WTC11 (cell line): Measurements from ENCODE around the gene SDF4. TPM values are rescaled to one million over a fixed set of nuclear protein-coding genes. Genes with fewer than 3 reads are reported as not detected.

Source experiments
- ATAC-seq: fragments of 200-7000 bp; cut with Tn5 transposase; 2 replicates; pipeline ENCODE4 v1.10.0; 2021; ENCODE audit warnings: mild to moderate bottlenecking, moderate library complexity
- CTCF ChIA-PET: fragments of 300-600 bp; sonication (Branson Sonifier 250); formaldehyde crosslinking; loops from one replicate; lab custom pipeline; 2021; ENCODE audit warnings: antibody characterized with exemption; lab: Charles Lee
- POLR2A ChIA-PET: fragments of 350-600 bp; sonication (Branson Sonifier 250); formaldehyde crosslinking; loops from one replicate; lab custom pipeline; 2021; ENCODE audit warnings: antibody characterized with exemption; lab: Charles Lee
- DNase-seq: peaks from one replicate; pipeline ENCODE4 v3.0.0; 2021; ENCODE audit warnings: low spot score
- H3K27ac Mint-ChIP-seq: 2 replicates; pipeline ENCODE4 v1.8.0; 2021; ENCODE audit warnings: mixed read lengths
- H3K27me3 Mint-ChIP-seq: 2 replicates; pipeline ENCODE4 v1.8.0; 2021; ENCODE audit warnings: low read depth, mild to moderate bottlenecking, moderate library complexity, mixed read lengths
- H3K36me3 Mint-ChIP-seq: 2 replicates; pipeline ENCODE4 v1.8.0; 2021; ENCODE audit warnings: mixed read lengths
- H3K4me1 Mint-ChIP-seq: 2 replicates; pipeline ENCODE4 v1.8.0; 2022; ENCODE audit warnings: mixed read lengths
- H3K4me3 Mint-ChIP-seq: 2 replicates; pipeline ENCODE4 v1.8.0; 2021; ENCODE audit warnings: mild to moderate bottlenecking, moderate library complexity, mixed read lengths
- H3K9me3 Mint-ChIP-seq: 2 replicates; pipeline ENCODE4 v1.8.0; 2021; ENCODE audit warnings: mixed read lengths
- CREB1 ChIP-seq: sonication (generic); formaldehyde crosslinking; IDR thresholded peaks from 2 replicates; pipeline ENCODE4 v1.8.0; 2023; ENCODE audit warnings: mild to moderate bottlenecking, missing genetic modification reagents
- ELF4 ChIP-seq: sonication (generic); formaldehyde crosslinking; IDR thresholded peaks from 2 replicates; pipeline ENCODE4 v1.8.1; 2022; ENCODE audit warnings: low read depth, mild to moderate bottlenecking, moderate library complexity, missing genetic modification reagents
- ESRRA ChIP-seq: sonication (generic); formaldehyde crosslinking; IDR thresholded peaks from 2 replicates; pipeline ENCODE4 v1.8.1; 2022; ENCODE audit warnings: mild to moderate bottlenecking, missing genetic modification reagents, borderline replicate concordance
- FOXK1 ChIP-seq: sonication (generic); formaldehyde crosslinking; IDR thresholded peaks from 2 replicates; pipeline ENCODE4 v1.8.0; 2022; ENCODE audit warnings: mild to moderate bottlenecking, moderate library complexity, missing genetic modification reagents
- HMGA2 ChIP-seq: fragments of 250-450 bp; sonication (Bioruptor Pico); IDR thresholded peaks from 2 replicates; pipeline ENCODE4 v1.4.0; 2021; ENCODE audit warnings: mild to moderate bottlenecking, moderate library complexity
- NFE2L1 ChIP-seq: sonication (generic); formaldehyde crosslinking; IDR thresholded peaks from 2 replicates; pipeline ENCODE4 v1.8.1; 2023; ENCODE audit warnings: missing genetic modification reagents
- TCF7 ChIP-seq: sonication (generic); formaldehyde crosslinking; IDR thresholded peaks from 2 replicates; pipeline ENCODE4 v1.8.0; 2022; ENCODE audit warnings: mild to moderate bottlenecking, low read depth, missing genetic modification reagents, moderate library complexity
- ZBTB21 ChIP-seq: sonication (generic); formaldehyde crosslinking; IDR thresholded peaks from 2 replicates; pipeline ENCODE4 v1.8.1; 2023; ENCODE audit warnings: mild to moderate bottlenecking, missing genetic modification reagents, borderline replicate concordance
- ZNF121 ChIP-seq: sonication (generic); formaldehyde crosslinking; IDR thresholded peaks from 2 replicates; pipeline ENCODE4 v1.8.0; 2023; ENCODE audit warnings: missing genetic modification reagents
- ZNF232 ChIP-seq: sonication (generic); formaldehyde crosslinking; IDR thresholded peaks from 2 replicates; pipeline ENCODE4 v1.8.0; 2022; ENCODE audit warnings: mild to moderate bottlenecking, missing genetic modification reagents
- total RNA-seq: library from RNA; stranded (reverse); gene quantifications from 3 replicates; pipeline ENCODE4 v1.2.3, GENCODE V29; 2021
- TF ChIP-seq, protein P1 (sequence below): sonication (generic); formaldehyde crosslinking; IDR thresholded peaks from 2 replicates; pipeline ENCODE4 v1.8.0; 2022; ENCODE audit warnings: mild to moderate bottlenecking, missing genetic modification reagents
- TF ChIP-seq, protein P2 (sequence below): sonication (generic); formaldehyde crosslinking; IDR thresholded peaks from 2 replicates; pipeline ENCODE4 v1.8.0; 2022; ENCODE audit warnings: mild to moderate bottlenecking, missing genetic modification reagents
- TF ChIP-seq, protein P3 (sequence below): sonication (generic); formaldehyde crosslinking; IDR thresholded peaks from 2 replicates; pipeline ENCODE4 v1.8.0; 2022; ENCODE audit warnings: missing genetic modification reagents
- TF ChIP-seq, protein P4 (sequence below): fragments of 200-600 bp; IDR thresholded peaks from 2 replicates; pipeline ENCODE4 v1.8.0; 2022; ENCODE audit warnings: antibody characterized with exemption
- TF ChIP-seq, protein P5 (sequence below): sonication (generic); formaldehyde crosslinking; IDR thresholded peaks from 2 replicates; pipeline ENCODE4 v1.8.1; 2022; ENCODE audit warnings: low read depth, mild to moderate bottlenecking, moderate library complexity, missing genetic modification reagents, borderline replicate concordance
- TF ChIP-seq, protein P6 (sequence below): sonication (generic); formaldehyde crosslinking; IDR thresholded peaks from 2 replicates; pipeline ENCODE4 v1.8.1; 2022; ENCODE audit warnings: missing genetic modification reagents, borderline replicate concordance
- TF ChIP-seq, protein P7 (sequence below): sonication (generic); formaldehyde crosslinking; IDR thresholded peaks from 2 replicates; pipeline ENCODE4 v1.8.1; 2023; ENCODE audit warnings: mild to moderate bottlenecking, missing genetic modification reagents, moderate library complexity

The SDF4 gene
- total RNA-seq, 1 experiment from 2014 or later: 101 TPM

DNA sequence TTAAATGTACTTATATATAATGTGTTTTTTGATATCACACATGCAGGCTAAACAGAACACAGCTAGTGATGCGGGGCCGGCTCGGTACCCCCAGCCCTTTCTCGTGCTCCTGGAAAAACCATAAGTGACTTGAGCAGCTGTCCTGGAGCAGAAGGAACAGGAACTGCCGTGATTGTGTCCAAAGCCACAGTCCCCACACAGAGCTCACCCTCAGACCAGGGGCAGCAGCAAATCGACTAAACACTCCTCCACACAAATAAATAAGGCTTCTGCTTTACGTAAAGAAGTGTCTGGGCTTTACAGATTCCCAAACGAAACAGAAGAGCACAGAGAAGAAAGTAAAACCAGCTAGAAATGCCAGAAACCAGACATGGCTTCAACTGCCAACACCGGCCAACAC is 32.2 kb upstream of the SDF4 start:
- DNase-seq (no peak), ATAC-seq (no peak)
- no peak overlapping the region for H3K4me3 Mint-ChIP-seq
- POLR2A ChIA-PET: no interaction called here
- H3K4me1 Mint-ChIP-seq: 0 out of 2 replicates have a peak, but pooled peaks cover 3% of the 10 kb centered on the region
- H3K36me3 Mint-ChIP-seq: peaks cover 47% of the 10 kb centered on the region
- CTCF ChIA-PET: interaction anchor here (0.7 to 2.0 kb wide), 4 partner anchors 9 to 84 kb away, joined by 3 to 6 read pairs (median 4); partner anchors contain the start of gene UBE2J2
- TF ChIP-seq, protein P1, sequence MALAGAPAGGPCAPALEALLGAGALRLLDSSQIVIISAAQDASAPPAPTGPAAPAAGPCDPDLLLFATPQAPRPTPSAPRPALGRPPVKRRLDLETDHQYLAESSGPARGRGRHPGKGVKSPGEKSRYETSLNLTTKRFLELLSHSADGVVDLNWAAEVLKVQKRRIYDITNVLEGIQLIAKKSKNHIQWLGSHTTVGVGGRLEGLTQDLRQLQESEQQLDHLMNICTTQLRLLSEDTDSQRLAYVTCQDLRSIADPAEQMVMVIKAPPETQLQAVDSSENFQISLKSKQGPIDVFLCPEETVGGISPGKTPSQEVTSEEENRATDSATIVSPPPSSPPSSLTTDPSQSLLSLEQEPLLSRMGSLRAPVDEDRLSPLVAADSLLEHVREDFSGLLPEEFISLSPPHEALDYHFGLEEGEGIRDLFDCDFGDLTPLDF: no peak
- TF ChIP-seq, protein P2, sequence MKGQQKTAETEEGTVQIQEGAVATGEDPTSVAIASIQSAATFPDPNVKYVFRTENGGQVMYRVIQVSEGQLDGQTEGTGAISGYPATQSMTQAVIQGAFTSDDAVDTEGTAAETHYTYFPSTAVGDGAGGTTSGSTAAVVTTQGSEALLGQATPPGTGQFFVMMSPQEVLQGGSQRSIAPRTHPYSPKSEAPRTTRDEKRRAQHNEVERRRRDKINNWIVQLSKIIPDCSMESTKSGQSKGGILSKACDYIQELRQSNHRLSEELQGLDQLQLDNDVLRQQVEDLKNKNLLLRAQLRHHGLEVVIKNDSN: no peak
- no peak for TF ChIP-seq ZBTB21 (CRISPR knock-in tag)
- TF ChIP-seq, protein P3, sequence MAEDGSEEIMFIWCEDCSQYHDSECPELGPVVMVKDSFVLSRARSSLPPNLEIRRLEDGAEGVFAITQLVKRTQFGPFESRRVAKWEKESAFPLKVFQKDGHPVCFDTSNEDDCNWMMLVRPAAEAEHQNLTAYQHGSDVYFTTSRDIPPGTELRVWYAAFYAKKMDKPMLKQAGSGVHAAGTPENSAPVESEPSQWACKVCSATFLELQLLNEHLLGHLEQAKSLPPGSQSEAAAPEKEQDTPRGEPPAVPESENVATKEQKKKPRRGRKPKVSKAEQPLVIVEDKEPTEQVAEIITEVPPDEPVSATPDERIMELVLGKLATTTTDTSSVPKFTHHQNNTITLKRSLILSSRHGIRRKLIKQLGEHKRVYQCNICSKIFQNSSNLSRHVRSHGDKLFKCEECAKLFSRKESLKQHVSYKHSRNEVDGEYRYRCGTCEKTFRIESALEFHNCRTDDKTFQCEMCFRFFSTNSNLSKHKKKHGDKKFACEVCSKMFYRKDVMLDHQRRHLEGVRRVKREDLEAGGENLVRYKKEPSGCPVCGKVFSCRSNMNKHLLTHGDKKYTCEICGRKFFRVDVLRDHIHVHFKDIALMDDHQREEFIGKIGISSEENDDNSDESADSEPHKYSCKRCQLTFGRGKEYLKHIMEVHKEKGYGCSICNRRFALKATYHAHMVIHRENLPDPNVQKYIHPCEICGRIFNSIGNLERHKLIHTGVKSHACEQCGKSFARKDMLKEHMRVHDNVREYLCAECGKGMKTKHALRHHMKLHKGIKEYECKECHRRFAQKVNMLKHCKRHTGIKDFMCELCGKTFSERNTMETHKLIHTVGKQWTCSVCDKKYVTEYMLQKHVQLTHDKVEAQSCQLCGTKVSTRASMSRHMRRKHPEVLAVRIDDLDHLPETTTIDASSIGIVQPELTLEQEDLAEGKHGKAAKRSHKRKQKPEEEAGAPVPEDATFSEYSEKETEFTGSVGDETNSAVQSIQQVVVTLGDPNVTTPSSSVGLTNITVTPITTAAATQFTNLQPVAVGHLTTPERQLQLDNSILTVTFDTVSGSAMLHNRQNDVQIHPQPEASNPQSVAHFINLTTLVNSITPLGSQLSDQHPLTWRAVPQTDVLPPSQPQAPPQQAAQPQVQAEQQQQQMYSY: no peak
- no peak for TF ChIP-seq HMGA2 (CRISPR knock-in tag)
- no peak for TF ChIP-seq NFE2L1
- no peak for TF ChIP-seq FOXK1 (CRISPR knock-in tag)
- TF ChIP-seq, protein P4, sequence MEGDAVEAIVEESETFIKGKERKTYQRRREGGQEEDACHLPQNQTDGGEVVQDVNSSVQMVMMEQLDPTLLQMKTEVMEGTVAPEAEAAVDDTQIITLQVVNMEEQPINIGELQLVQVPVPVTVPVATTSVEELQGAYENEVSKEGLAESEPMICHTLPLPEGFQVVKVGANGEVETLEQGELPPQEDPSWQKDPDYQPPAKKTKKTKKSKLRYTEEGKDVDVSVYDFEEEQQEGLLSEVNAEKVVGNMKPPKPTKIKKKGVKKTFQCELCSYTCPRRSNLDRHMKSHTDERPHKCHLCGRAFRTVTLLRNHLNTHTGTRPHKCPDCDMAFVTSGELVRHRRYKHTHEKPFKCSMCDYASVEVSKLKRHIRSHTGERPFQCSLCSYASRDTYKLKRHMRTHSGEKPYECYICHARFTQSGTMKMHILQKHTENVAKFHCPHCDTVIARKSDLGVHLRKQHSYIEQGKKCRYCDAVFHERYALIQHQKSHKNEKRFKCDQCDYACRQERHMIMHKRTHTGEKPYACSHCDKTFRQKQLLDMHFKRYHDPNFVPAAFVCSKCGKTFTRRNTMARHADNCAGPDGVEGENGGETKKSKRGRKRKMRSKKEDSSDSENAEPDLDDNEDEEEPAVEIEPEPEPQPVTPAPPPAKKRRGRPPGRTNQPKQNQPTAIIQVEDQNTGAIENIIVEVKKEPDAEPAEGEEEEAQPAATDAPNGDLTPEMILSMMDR: no peak
- no peak for TF ChIP-seq TCF7 (CRISPR knock-in tag)
- TF ChIP-seq ESRRA (CRISPR knock-in tag): no peak
- TF ChIP-seq ZNF232 (CRISPR knock-in tag): no peak
- TF ChIP-seq, protein P5, sequence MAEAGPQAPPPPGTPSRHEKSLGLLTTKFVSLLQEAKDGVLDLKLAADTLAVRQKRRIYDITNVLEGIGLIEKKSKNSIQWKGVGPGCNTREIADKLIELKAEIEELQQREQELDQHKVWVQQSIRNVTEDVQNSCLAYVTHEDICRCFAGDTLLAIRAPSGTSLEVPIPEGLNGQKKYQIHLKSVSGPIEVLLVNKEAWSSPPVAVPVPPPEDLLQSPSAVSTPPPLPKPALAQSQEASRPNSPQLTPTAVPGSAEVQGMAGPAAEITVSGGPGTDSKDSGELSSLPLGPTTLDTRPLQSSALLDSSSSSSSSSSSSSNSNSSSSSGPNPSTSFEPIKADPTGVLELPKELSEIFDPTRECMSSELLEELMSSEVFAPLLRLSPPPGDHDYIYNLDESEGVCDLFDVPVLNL: no peak
- TF ChIP-seq, protein P6, sequence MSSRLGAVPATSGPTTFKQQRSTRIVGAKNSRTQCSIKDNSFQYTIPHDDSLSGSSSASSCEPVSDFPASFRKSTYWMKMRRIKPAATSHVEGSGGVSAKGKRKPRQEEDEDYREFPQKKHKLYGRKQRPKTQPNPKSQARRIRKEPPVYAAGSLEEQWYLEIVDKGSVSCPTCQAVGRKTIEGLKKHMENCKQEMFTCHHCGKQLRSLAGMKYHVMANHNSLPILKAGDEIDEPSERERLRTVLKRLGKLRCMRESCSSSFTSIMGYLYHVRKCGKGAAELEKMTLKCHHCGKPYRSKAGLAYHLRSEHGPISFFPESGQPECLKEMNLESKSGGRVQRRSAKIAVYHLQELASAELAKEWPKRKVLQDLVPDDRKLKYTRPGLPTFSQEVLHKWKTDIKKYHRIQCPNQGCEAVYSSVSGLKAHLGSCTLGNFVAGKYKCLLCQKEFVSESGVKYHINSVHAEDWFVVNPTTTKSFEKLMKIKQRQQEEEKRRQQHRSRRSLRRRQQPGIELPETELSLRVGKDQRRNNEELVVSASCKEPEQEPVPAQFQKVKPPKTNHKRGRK (CRISPR knock-in tag): no peak
- no peak for TF ChIP-seq ELF4
- no peak for TF ChIP-seq CREB1
- TF ChIP-seq, protein P7, sequence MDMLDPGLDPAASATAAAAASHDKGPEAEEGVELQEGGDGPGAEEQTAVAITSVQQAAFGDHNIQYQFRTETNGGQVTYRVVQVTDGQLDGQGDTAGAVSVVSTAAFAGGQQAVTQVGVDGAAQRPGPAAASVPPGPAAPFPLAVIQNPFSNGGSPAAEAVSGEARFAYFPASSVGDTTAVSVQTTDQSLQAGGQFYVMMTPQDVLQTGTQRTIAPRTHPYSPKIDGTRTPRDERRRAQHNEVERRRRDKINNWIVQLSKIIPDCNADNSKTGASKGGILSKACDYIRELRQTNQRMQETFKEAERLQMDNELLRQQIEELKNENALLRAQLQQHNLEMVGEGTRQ (CRISPR knock-in tag): no peak
- TF ChIP-seq ZNF121: no peak
- no peaks in the 10 kb centered on the region for H3K27me3 Mint-ChIP-seq
- H3K27ac Mint-ChIP-seq: no peak overlapping the region
- no peaks in the 10 kb centered on the region for H3K9me3 Mint-ChIP-seq
